Measurements from ENCODE around the gene SCGB1C1. TPM values are rescaled to one million over a fixed set of nuclear protein-coding genes. Genes with fewer than 3 reads are reported as not detected.

The SCGB1C1 gene
- total and polyA plus RNA-seq, 2 of the 8 experiments (the other 6 are each of a cell fraction or from before 2014, with no cell fraction given): not detected

DNA sequence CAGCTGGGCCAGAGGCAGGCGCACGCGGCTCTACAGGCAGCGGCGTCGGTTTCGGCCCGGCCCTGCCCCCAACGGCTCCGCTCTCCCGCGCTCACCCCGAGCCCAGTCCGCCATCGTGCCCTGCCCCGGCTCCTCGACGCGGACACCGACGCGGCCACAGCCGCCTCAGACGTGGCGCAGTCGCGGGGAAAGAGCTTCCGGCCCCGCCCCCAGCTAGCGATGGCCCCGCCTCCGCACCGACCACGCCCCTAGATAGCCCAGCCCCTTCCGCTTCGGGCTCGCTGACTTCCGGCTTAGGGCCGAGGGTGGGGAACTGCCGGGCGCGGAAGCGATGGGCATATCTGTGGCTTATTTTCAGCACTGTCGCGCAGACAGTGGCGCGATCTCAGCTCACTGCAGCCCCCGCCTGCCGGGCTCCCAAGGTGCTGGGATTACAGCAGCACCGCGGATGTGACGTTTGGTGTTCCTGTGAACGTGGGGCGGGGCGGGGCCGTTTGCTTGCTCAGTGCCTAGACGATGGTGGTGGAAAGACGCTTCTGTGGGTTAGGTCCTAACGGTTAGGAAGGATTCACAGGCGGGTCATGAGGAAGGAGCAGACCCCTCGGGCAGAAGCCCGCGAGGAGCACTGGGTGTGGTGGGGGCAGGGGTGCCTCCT, 14.5 kb downstream of the SCGB1C1 start, which contains the start of the genes BET1L and RIC8A (continued):
- TF ChIP-seq, protein P1, sequence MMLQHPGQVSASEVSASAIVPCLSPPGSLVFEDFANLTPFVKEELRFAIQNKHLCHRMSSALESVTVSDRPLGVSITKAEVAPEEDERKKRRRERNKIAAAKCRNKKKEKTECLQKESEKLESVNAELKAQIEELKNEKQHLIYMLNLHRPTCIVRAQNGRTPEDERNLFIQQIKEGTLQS (IDR thresholded peaks at IDR 0.05; ENCODE audit: insufficient read depth, low read depth, low read length): 0 out of 2 replicates have a peak, but pooled peaks have one; percentile 16
- TF ChIP-seq GABPA (IDR thresholded peaks at IDR 0.05; ENCODE audit: borderline replicate concordance, insufficient read depth, low read length) (peak; percentile 79; the same call in 1 of the 2 replicates), SP4 (IDR thresholded peaks at IDR 0.05; ENCODE audit: low read length) (peak; percentile 57; the same call in 1 of the 2 replicates), TAF1 (IDR thresholded peaks at IDR 0.05; ENCODE audit: low read depth, low read length) (peak; percentile 68), SP2 (IDR thresholded peaks at IDR 0.05; ENCODE audit: low read length) (no peak), POLR2A (IDR thresholded peaks at IDR 0.05; ENCODE audit: control extremely low read depth in 1 of 2, low read depth in 2 of 2, low read length in 2 of 2) (no peak; a peak in 1 of 3 replicates), JUND (IDR thresholded peaks at IDR 0.05; ENCODE audit: low read length) (no peak), GTF2F1 (IDR thresholded peaks at IDR 0.05; ENCODE audit: borderline replicate concordance, low read depth, low read length) (no peak), TBP (IDR thresholded peaks at IDR 0.05; ENCODE audit: low read depth, low read length) (peak; percentile 58; the same call in 1 of the 2 replicates), NANOG (IDR thresholded peaks at IDR 0.05; ENCODE audit: insufficient read depth, low read depth, low read length, poor library complexity, severe bottlenecking) (peak; percentile 1), POLR2AphosphoS5 (IDR thresholded peaks at IDR 0.05; ENCODE audit: low read depth, low read length) (peak; percentile 52; the same call in 1 of the 2 replicates), E2F6 (IDR thresholded peaks at IDR 0.05) (peak; percentile 78), CHD2 (IDR thresholded peaks at IDR 0.05; ENCODE audit: low read length) (no peak), HDAC6 (IDR thresholded peaks at IDR 0.05; ENCODE audit: low read depth, low read length) (no peak), CREB1 (IDR thresholded peaks at IDR 0.05) (peak; percentile 67; the same call in 1 of the 2 replicates), SIN3A (conservative IDR thresholded peaks at IDR 0.05 in 1 of 2, IDR thresholded peaks at IDR 0.05 in 1 of 2; ENCODE audit: low read depth in 1 of 2, low read length in 2 of 2) (0 out of 4 replicates have a peak, but pooled peaks have one; percentile 45 to 68), TCF12 (IDR thresholded peaks at IDR 0.05; ENCODE audit: low read depth, low read length) (no peak), CBX8 (IDR thresholded peaks at IDR 0.05; ENCODE audit: borderline replicate concordance, low read depth, low read length) (no peak), SP1 (IDR thresholded peaks at IDR 0.05; ENCODE audit: low read depth, low read length) (0 out of 2 replicates have a peak, but pooled peaks have one; percentile 5), TAF7 (optimal IDR thresholded peaks at IDR 0.05; ENCODE audit: borderline replicate concordance, low read depth, low read length) (no peak), ASH2L (IDR thresholded peaks at IDR 0.05; ENCODE audit: low read length) (peak; percentile 51), SIX5 (IDR thresholded peaks at IDR 0.05; ENCODE audit: low read depth, low read length) (no peak), HDAC2 (IDR thresholded peaks at IDR 0.05; ENCODE audit: borderline replicate concordance in 1 of 2, low read depth in 2 of 2, low read length in 2 of 2) (peak in 1 of 2 experiments; percentile 56; a peak in 2 of 4 replicates)

Data from H1 (cell line).